Esophagus muscularis mucosa (tissue), 4 donors: ENCODE data around the gene SDCBP2.

Experiments
- CTCF ChIP-seq, 3 experiments: fragments of 200-600 bp in 2 of 3; fragments of 450-650 bp in 1 of 3; sonication (generic) in 2 of 3; IDR thresholded peaks; one replicate each; pipeline ENCODE4 v1.5.1; 2017 to 2019; ENCODE audit warnings: antibody characterized with exemption in 3 of 3, mild to moderate bottlenecking in 2 of 3, moderate library complexity in 1 of 3
- EP300 ChIP-seq: sonication (generic); formaldehyde crosslinking; IDR thresholded peaks from one replicate; pipeline ENCODE4 v1.6.1; 2017; ENCODE audit warnings: antibody characterized with exemption
- POLR2AphosphoS5 ChIP-seq, 2 donors: sonication (generic); formaldehyde crosslinking; IDR thresholded peaks; one replicate each; pipeline ENCODE4 v1.6.1; 2017; ENCODE audit warnings: antibody characterized with exemption in 2 of 2

DNA sequence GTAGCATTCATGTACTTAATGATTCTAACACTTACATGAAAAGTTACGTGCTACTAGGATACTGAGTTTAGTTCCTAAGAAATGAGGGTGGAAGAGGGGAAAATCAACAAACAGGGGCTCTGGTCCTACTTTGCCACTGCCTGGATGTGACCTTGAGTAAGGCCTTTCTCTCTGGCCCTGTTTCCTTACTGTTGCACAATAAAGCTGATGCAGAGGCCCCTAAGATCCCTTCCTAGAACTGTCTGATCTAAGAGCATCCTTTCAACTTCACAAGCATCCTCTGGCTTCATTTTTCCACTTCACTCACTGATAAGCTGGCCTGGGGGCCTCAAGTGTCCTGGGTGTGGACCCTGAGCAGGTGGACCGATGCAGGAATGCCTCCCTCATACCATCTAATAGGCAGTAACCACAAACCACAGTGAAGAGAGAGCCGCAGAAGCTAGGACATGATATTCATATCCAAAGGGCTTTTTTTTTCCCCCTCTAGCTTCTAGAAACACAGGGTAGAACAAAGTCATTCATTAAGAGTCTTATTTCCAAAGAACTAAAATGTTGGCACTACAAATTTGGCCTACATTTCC lies 42.4 kb upstream of the SDCBP2 start:
- TF ChIP-seq EP300: no peak
- TF ChIP-seq CTCF (IDR thresholded peaks at IDR 0.05): no peak
- no peak for TF ChIP-seq POLR2AphosphoS5 (IDR thresholded peaks at IDR 0.05)
